Measurements from ENCODE around the gene ANKRD11.

ANKRD11 gene

DNA sequence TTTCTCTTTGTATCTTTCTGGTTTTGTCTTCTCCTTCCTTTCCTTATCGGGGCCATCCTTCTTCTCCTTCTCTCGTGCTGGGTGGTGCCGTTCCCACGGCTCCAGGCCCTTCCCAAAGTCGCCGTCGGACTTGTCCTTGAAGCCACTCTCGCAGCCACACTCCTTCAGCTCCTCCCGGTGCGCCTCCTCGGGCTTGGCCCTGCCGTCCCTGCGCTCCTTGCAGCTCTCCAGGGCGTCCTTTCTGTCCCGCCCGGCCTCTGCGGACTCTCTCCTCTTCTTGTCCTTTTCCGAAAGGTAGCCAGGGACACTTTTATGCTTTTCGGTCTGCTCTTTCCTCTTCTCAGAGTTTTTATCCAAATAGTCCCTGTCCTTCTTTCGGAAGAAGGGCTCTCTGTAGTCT lies 206.9 kb downstream of the ANKRD11 start:
- DNase-seq (ENCODE audit: low spot score) (no peak), ATAC-seq (ENCODE audit: low read depth) (no peak)
- peaks cover 89% of the 10 kb centered on the region for H3K36me3 ChIP-seq (ENCODE audit: low read depth)
- no peaks in the 10 kb centered on the region for H3K27me3 ChIP-seq (ENCODE audit: insufficient read depth, poor library complexity, severe bottlenecking)
- H3K4me1 ChIP-seq (ENCODE audit: insufficient read depth, poor library complexity, severe bottlenecking) = no peaks in the 10 kb centered on the region
- H3K27ac ChIP-seq (ENCODE audit: poor library complexity, severe bottlenecking) = no peak overlapping the region
- TF ChIP-seq, protein P1, sequence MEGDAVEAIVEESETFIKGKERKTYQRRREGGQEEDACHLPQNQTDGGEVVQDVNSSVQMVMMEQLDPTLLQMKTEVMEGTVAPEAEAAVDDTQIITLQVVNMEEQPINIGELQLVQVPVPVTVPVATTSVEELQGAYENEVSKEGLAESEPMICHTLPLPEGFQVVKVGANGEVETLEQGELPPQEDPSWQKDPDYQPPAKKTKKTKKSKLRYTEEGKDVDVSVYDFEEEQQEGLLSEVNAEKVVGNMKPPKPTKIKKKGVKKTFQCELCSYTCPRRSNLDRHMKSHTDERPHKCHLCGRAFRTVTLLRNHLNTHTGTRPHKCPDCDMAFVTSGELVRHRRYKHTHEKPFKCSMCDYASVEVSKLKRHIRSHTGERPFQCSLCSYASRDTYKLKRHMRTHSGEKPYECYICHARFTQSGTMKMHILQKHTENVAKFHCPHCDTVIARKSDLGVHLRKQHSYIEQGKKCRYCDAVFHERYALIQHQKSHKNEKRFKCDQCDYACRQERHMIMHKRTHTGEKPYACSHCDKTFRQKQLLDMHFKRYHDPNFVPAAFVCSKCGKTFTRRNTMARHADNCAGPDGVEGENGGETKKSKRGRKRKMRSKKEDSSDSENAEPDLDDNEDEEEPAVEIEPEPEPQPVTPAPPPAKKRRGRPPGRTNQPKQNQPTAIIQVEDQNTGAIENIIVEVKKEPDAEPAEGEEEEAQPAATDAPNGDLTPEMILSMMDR (IDR thresholded peaks at IDR 0.05; ENCODE audit: poor library complexity, severe bottlenecking) = no peak
- H3K4me3 ChIP-seq (ENCODE audit: severe bottlenecking) = no peak overlapping the region
- H3K9me3 ChIP-seq (ENCODE audit: severe bottlenecking) = no peaks in the 10 kb centered on the region

DNA sequence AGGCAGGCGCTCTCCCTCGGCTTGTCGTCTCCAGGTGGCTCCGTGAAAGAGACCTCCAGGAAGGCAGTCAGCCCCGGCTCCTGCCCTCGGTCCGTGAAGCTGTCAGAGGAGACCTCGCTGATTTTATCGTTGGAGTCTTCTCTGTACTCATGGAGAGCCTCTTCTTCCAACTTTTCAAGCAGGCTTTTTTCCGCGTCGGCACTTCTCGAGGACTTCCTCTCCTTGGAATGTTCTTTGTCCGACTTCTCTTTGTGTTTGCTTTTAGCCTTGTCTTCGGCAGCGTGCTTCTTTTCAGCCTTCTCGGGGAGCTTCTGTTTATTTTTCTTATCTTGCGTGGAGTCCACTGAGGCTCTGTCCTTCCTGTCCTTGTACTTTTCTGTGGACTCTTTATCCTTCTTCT lies 207.8 kb downstream of the ANKRD11 start:
- ATAC-seq (ENCODE audit: low read depth) (no peak), DNase-seq (ENCODE audit: low spot score) (peak; percentile 57)
- H3K27me3 ChIP-seq (ENCODE audit: insufficient read depth, poor library complexity, severe bottlenecking) = no peaks in the 10 kb centered on the region
- peaks cover 89% of the 10 kb centered on the region for H3K36me3 ChIP-seq (ENCODE audit: low read depth)
- H3K4me1 ChIP-seq (ENCODE audit: insufficient read depth, poor library complexity, severe bottlenecking) = no peaks in the 10 kb centered on the region
- TF ChIP-seq, protein P1 (IDR thresholded peaks at IDR 0.05; ENCODE audit: poor library complexity, severe bottlenecking) = no peak
- no peak overlapping the region for H3K4me3 ChIP-seq (ENCODE audit: severe bottlenecking)
- H3K27ac ChIP-seq (ENCODE audit: poor library complexity, severe bottlenecking) = no peak overlapping the region
- H3K9me3 ChIP-seq (ENCODE audit: severe bottlenecking) = no peaks in the 10 kb centered on the region

DNA sequence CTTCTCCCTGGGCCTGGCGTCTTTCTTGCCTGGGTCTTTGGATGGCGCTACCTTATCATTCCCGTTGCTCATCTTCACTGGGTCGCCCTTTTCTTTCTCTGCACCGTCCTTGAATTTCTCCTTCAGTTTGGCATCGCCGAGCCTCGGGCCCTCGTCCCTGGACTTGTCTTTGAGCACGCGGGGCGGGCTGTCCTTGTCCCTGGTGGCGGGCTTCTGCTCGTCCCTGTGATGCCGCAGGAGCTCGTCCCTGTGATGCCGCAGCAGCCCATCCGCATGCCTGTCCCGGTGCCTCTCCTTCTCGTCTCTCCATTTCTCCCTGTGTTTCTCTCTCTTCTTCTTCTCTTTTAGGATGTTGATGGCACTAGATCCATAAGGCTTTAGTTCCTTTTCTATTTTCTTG lies 208.5 kb downstream of the ANKRD11 start:
- ATAC-seq (ENCODE audit: low read depth) (no peak), DNase-seq (ENCODE audit: low spot score) (peak; percentile 71)
- H3K27ac ChIP-seq (ENCODE audit: poor library complexity, severe bottlenecking) = no peak overlapping the region
- no peaks in the 10 kb centered on the region for H3K9me3 ChIP-seq (ENCODE audit: severe bottlenecking)
- no peaks in the 10 kb centered on the region for H3K4me1 ChIP-seq (ENCODE audit: insufficient read depth, poor library complexity, severe bottlenecking)
- no peak overlapping the region for H3K4me3 ChIP-seq (ENCODE audit: severe bottlenecking)
- peaks cover 88% of the 10 kb centered on the region for H3K36me3 ChIP-seq (ENCODE audit: low read depth)
- TF ChIP-seq, protein P1 (IDR thresholded peaks at IDR 0.05; ENCODE audit: poor library complexity, severe bottlenecking) = no peak
- no peaks in the 10 kb centered on the region for H3K27me3 ChIP-seq (ENCODE audit: insufficient read depth, poor library complexity, severe bottlenecking)

DNA sequence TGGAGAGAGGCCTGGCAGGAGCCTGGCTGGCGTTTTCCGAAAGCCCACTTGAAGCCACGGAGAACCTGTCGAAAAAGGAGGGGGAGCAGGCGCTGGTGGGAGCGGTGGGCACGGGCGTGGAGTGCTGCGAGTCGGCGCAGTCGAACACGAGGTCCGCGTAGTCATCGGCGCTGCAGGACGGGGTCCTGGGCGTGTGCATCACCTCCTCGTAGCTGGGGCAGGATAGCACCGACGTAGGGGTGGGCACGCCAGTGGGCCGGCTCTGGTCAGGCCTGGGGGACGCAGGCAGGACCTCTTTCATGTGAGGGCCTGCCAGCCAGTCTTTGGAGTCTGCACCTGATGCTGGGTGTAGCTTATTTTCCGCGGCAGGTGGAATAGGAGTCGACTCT lies 209.2 kb downstream of the ANKRD11 start:
- H3K27ac ChIP-seq (ENCODE audit: poor library complexity, severe bottlenecking) = no peak overlapping the region
- no peaks in the 10 kb centered on the region for H3K27me3 ChIP-seq (ENCODE audit: insufficient read depth, poor library complexity, severe bottlenecking)
- peaks cover 87% of the 10 kb centered on the region for H3K36me3 ChIP-seq (ENCODE audit: low read depth)
- no peak for DNase-seq (ENCODE audit: low spot score)
- TF ChIP-seq, protein P1 (IDR thresholded peaks at IDR 0.05; ENCODE audit: poor library complexity, severe bottlenecking) = no peak
- H3K4me1 ChIP-seq (ENCODE audit: insufficient read depth, poor library complexity, severe bottlenecking) = no peaks in the 10 kb centered on the region
- no peaks in the 10 kb centered on the region for H3K9me3 ChIP-seq (ENCODE audit: severe bottlenecking)
- no peak for ATAC-seq (ENCODE audit: low read depth)
- H3K4me3 ChIP-seq (ENCODE audit: severe bottlenecking) = no peak overlapping the region

DNA sequence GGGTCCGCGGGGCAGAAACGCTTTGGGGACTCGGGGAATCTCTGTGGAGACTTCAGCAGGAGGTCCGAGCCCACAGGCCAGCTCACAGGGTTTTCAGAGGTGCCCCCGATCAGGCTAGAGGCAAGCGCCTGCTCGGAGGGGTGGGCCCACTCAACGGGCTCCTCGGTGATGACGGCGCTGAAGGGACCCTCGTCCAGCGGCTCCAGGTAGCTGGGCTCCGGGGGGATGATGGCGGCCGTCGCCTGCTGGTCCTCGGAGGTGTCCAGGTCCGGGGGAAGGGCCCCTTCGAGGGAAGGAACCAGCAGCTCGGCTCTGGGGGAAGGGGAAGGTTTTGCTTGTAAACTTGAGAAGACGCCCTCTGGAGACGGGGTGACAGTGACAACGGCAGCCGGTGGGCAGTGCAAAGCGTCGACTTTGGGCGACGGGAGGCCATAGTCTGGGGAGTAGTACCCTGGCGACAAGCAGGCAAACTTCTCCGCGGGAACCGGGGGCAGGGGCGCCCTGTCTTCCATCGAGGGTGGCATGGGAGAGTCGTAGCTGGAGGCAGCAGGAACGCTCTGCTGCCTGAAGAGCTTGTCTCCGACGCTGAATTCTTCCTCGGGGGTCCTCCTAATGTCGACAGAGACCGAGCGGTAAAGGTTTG lies 209.7 kb downstream of the ANKRD11 start:
- TF ChIP-seq, protein P1 (IDR thresholded peaks at IDR 0.05; ENCODE audit: poor library complexity, severe bottlenecking) = no peak
- H3K27ac ChIP-seq (ENCODE audit: poor library complexity, severe bottlenecking) = no peak overlapping the region
- DNase-seq (ENCODE audit: low spot score) (no peak), ATAC-seq (ENCODE audit: low read depth) (no peak)
- H3K27me3 ChIP-seq (ENCODE audit: insufficient read depth, poor library complexity, severe bottlenecking) = no peaks in the 10 kb centered on the region
- H3K36me3 ChIP-seq (ENCODE audit: low read depth) = peaks cover 87% of the 10 kb centered on the region
- H3K4me1 ChIP-seq (ENCODE audit: insufficient read depth, poor library complexity, severe bottlenecking) = no peaks in the 10 kb centered on the region
- no peak overlapping the region for H3K4me3 ChIP-seq (ENCODE audit: severe bottlenecking)
- no peaks in the 10 kb centered on the region for H3K9me3 ChIP-seq (ENCODE audit: severe bottlenecking)
